H9 (cell line): ENCODE data around the gene POP4. TPM values are rescaled to one million over a fixed set of nuclear protein-coding genes. Genes with fewer than 3 reads are reported as not detected.
A peak's percentile ranks its signal among the peaks of the same experiment; 100 is the strongest.

Experiments
- DNase-seq: peaks from one replicate; pipeline ENCODE4 v3.0.0-alpha.2; 2017
- H2AFZ ChIP-seq: one replicate; pipeline ENCODE4 v1.6.1; 2013; ENCODE audit warnings: mild to moderate bottlenecking, low read length, control low read depth, moderate library complexity
- H2AK5ac ChIP-seq: 2 replicates; pipeline ENCODE4 v1.6.1; 2013; ENCODE audit warnings: low read length, control low read depth, mixed read lengths; ENCODE audit not compliant: insufficient read length
- H2BK120ac ChIP-seq: one replicate; pipeline ENCODE4 v1.6.1; 2013; ENCODE audit warnings: low read depth, mild to moderate bottlenecking, low read length, control low read depth, inconsistent platforms; ENCODE audit not compliant: poor library complexity, severe bottlenecking
- H2BK12ac ChIP-seq: 2 replicates; pipeline ENCODE4 v1.6.1; 2013; ENCODE audit warnings: low read length, control low read depth, mixed read lengths, low read depth; ENCODE audit not compliant: insufficient read length
- H2BK15ac ChIP-seq: 2 replicates; pipeline ENCODE4 v1.6.1; 2013; ENCODE audit warnings: low read depth, low read length, control low read depth
- H2BK20ac ChIP-seq: one replicate; pipeline ENCODE4 v1.6.1; 2013; ENCODE audit warnings: low read depth, mild to moderate bottlenecking, low read length, control low read depth, inconsistent platforms; ENCODE audit not compliant: poor library complexity, severe bottlenecking
- H2BK5ac ChIP-seq: 2 replicates; pipeline ENCODE4 v1.6.1; 2013; ENCODE audit warnings: low read length, control low read depth, mixed read lengths; ENCODE audit not compliant: insufficient read length
- H3K14ac ChIP-seq: 2 replicates; pipeline ENCODE4 v1.6.1; 2013; ENCODE audit warnings: low read length, control low read depth; ENCODE audit not compliant: insufficient read depth
- H3K18ac ChIP-seq: 2 replicates; pipeline ENCODE4 v1.6.1; 2013; ENCODE audit warnings: low read depth, mild to moderate bottlenecking, mixed read lengths, low read length, control low read depth; ENCODE audit not compliant: insufficient read length
- H3K23ac ChIP-seq: 2 replicates; pipeline ENCODE4 v1.6.1; 2013; ENCODE audit warnings: low read length, control low read depth, mixed read lengths, low read depth; ENCODE audit not compliant: insufficient read length
- H3K23me2 ChIP-seq: 2 replicates; pipeline ENCODE4 v1.6.1; 2013; ENCODE audit warnings: low read depth, mild to moderate bottlenecking, mixed read lengths, low read length, control low read depth; ENCODE audit not compliant: insufficient read length, poor library complexity, severe bottlenecking
- H3K27ac ChIP-seq: 2 replicates; pipeline ENCODE4 v1.5.1; 2013; ENCODE audit warnings: low read length, control low read depth, mixed read lengths, low read depth; ENCODE audit not compliant: insufficient read length
- H3K27me3 ChIP-seq: 2 replicates; pipeline ENCODE4 v1.6.1; 2013; ENCODE audit warnings: low read length, control low read depth, inconsistent platforms; ENCODE audit not compliant: insufficient read depth
- H3K4ac ChIP-seq: 2 replicates; pipeline ENCODE4 v1.6.1; 2013; ENCODE audit warnings: low read depth, mild to moderate bottlenecking, control low read depth, inconsistent platforms, low read length, moderate library complexity
- H3K4me1 ChIP-seq: 2 replicates; pipeline ENCODE4 v1.6.1; 2013; ENCODE audit warnings: low read length, control low read depth, inconsistent platforms; ENCODE audit not compliant: insufficient read depth
- H3K4me2 ChIP-seq: 2 replicates; pipeline ENCODE4 v1.6.1; 2013; ENCODE audit warnings: low read length, control low read depth, mixed read lengths; ENCODE audit not compliant: insufficient read length, insufficient read depth
- H3K56ac ChIP-seq: 2 replicates; pipeline ENCODE4 v1.6.1; 2013; ENCODE audit warnings: low read depth, mild to moderate bottlenecking, mixed read lengths, low read length, control low read depth; ENCODE audit not compliant: insufficient read length
- H3K79me1 ChIP-seq: 2 replicates; pipeline ENCODE4 v1.6.1; 2013; ENCODE audit warnings: low read depth, mild to moderate bottlenecking, moderate library complexity, low read length, control low read depth, inconsistent platforms; ENCODE audit not compliant: insufficient read depth, poor library complexity, severe bottlenecking
- H3K79me2 ChIP-seq: 2 replicates; pipeline ENCODE4 v1.6.1; 2013; ENCODE audit warnings: low read length, control low read depth, inconsistent platforms; ENCODE audit not compliant: insufficient read depth
- H3K9ac ChIP-seq: 2 replicates; pipeline ENCODE4 v1.6.1; 2013; ENCODE audit warnings: low read length, control low read depth, mixed read lengths; ENCODE audit not compliant: insufficient read length; ENCODE audit errors: extremely low read depth
- H3K9me3 ChIP-seq: one replicate; pipeline ENCODE4 v1.6.1; 2013; ENCODE audit warnings: low read depth, low read length, inconsistent platforms; ENCODE audit not compliant: control insufficient read depth
- H3T11ph ChIP-seq: one replicate; pipeline ENCODE4 v1.6.1; 2013; ENCODE audit warnings: mild to moderate bottlenecking, low read length, control low read depth, inconsistent platforms
- H4K20me1 ChIP-seq: one replicate; pipeline ENCODE4 v1.6.1; 2013; ENCODE audit not compliant: control insufficient read depth, insufficient read length, insufficient read depth
- H4K5ac ChIP-seq: 2 replicates; pipeline ENCODE4 v1.6.1; 2013; ENCODE audit warnings: low read depth, mild to moderate bottlenecking, mixed read lengths, low read length, control low read depth; ENCODE audit not compliant: insufficient read length
- H4K8ac ChIP-seq: replicated peaks from 2 replicates; pipeline ENCODE4 v1.6.1; 2013; ENCODE audit warnings: low read length, control low read depth, mixed read lengths, low read depth; ENCODE audit not compliant: insufficient read length
- H4K91ac ChIP-seq: 2 replicates; pipeline ENCODE4 v1.6.1; 2013; ENCODE audit warnings: low read depth, mild to moderate bottlenecking, moderate library complexity, mixed read lengths, low read length, control low read depth; ENCODE audit not compliant: insufficient read length
- H3K27ac Mint-ChIP-seq, 3 experiments: 2 replicates in 2 of 3; 3 replicates in 1 of 3; pipeline ENCODE4 v1.8.0; 2020 to 2021; ENCODE audit warnings: mixed read lengths in 3 of 3, mild to moderate bottlenecking in 1 of 3, moderate library complexity in 1 of 3
- H3K27me3 Mint-ChIP-seq: 2 replicates; pipeline ENCODE4 v1.8.0; 2021; ENCODE audit warnings: low read depth, mild to moderate bottlenecking, moderate library complexity, mixed read lengths
- H3K36me3 Mint-ChIP-seq, 3 experiments: 2 replicates in 2 of 3; 3 replicates in 1 of 3; pipeline ENCODE4 v1.8.0; 2020 to 2021; ENCODE audit warnings: low read depth in 3 of 3, mixed read lengths in 3 of 3; ENCODE audit not compliant: insufficient read depth in 1 of 3
- H3K4me1 Mint-ChIP-seq, 2 experiments: 2 replicates each; pipeline ENCODE4 v1.8.0; 2020; ENCODE audit warnings: mixed read lengths in 2 of 2
- H3K4me3 Mint-ChIP-seq, 2 experiments: 2 replicates in 1 of 2; 3 replicates in 1 of 2; pipeline ENCODE4 v1.8.0; 2020 to 2021; ENCODE audit warnings: mild to moderate bottlenecking in 2 of 2, mixed read lengths in 2 of 2, moderate library complexity in 1 of 2
- H3K9me3 Mint-ChIP-seq, 2 experiments: 2 replicates in 1 of 2; 3 replicates in 1 of 2; pipeline ENCODE4 v1.8.0; 2020; ENCODE audit warnings: mild to moderate bottlenecking in 2 of 2, mixed read lengths in 2 of 2, moderate library complexity in 1 of 2
- CTCF ChIP-seq: fragments of 200-600 bp; sonication (generic); conservative IDR thresholded peaks from 3 replicates; pipeline ENCODE4 v1.8.0; 2021; ENCODE audit warnings: antibody characterized with exemption, mild to moderate bottlenecking
- WGBS: extraction: QIAGEN DNeasy Blood & Tissue Kit; methylation state at CpG from one replicate; pipeline ENCODE4 v1.1.7; 2013; ENCODE audit warnings: missing lambda C conversion rate, low lambda C conversion rate, mixed read lengths; ENCODE audit not compliant: insufficient read length; ENCODE audit errors: extremely low coverage; 5-methylcytosine and 5-hydroxymethylcytosine counted together
- total RNA-seq: library from RNA; stranded (reverse); gene quantifications from 2 replicates; pipeline ENCODE4 v1.2.1, GENCODE V29; 2021

Gene POP4
- total RNA-seq, 1 experiment from 2014 or later = 51.4 TPM

- no peak overlapping the region for H3K27ac Mint-ChIP-seq
- no peak overlapping the region for H3K4me3 Mint-ChIP-seq
- no peaks in the 10 kb centered on the region; a peak in 1 of 7 replicates for H3K36me3 Mint-ChIP-seq
- no peak overlapping the region for H4K91ac ChIP-seq
- no peak overlapping the region for H2BK20ac ChIP-seq
- no peak overlapping the region for H2BK5ac ChIP-seq
- peaks cover 75% of the 10 kb centered on the region for H3K27me3 Mint-ChIP-seq
- no peak overlapping the region for H3K23ac ChIP-seq
- no peak overlapping the region for H4K8ac ChIP-seq
- no peaks in the 10 kb centered on the region for H4K20me1 ChIP-seq
- no peak overlapping the region for H3K56ac ChIP-seq
- H2BK12ac ChIP-seq = no peak overlapping the region
- no peak overlapping the region for H3K14ac ChIP-seq
- no peaks in the 10 kb centered on the region for H3K23me2 ChIP-seq
- no peak overlapping the region for H3K4ac ChIP-seq
- H3K9ac ChIP-seq = no peak overlapping the region
- peaks cover 19% of the 10 kb centered on the region in 2 experiments for H3K4me1 Mint-ChIP-seq
- H2BK15ac ChIP-seq = no peak overlapping the region
- TF ChIP-seq CTCF = no peak
- H2BK120ac ChIP-seq = no peak overlapping the region
- no peaks in the 10 kb centered on the region; a peak in 1 of 5 replicates for H3K9me3 Mint-ChIP-seq
- H2AK5ac ChIP-seq = no peak overlapping the region
- peak; percentile 14 for DNase-seq
- no peaks in the 10 kb centered on the region for H3K4me1 ChIP-seq
- no peaks in the 10 kb centered on the region for H3K79me2 ChIP-seq
- H3K79me1 ChIP-seq = no peaks in the 10 kb centered on the region
- H3K9me3 ChIP-seq = no peaks in the 10 kb centered on the region
- H4K5ac ChIP-seq = no peak overlapping the region
- no peaks in the 10 kb centered on the region for H3K27me3 ChIP-seq
- no CpG with 5 or more reads among the region's 3 CpGs for WGBS
- H3T11ph ChIP-seq = no peak overlapping the region
- no peak overlapping the region for H3K4me2 ChIP-seq
- no peak overlapping the region for H3K27ac ChIP-seq
- no peak overlapping the region for H2AFZ ChIP-seq
- no peak overlapping the region for H3K18ac ChIP-seq
Measured at GRCh38 chr19:29577649-29577963, 28.5 kb upstream of the POP4 start.
